NCI-H187 (cell line): ENCODE results near the gene ZNF813.
A peak's percentile ranks its signal among the peaks of the same experiment; 100 is the strongest.
"Not testable (repeated sequence)": the region's sequence is repeated elsewhere in the genome, so short reads cannot be mapped to it uniquely, and the experiment has no call there.

ENCODE experiments used
- DNase-seq, 2 experiments: peaks; one replicate each; lab custom pipeline; 2025; lab: John Stamatoyannopoulos, UW

ZNF813 gene

GRCh38 chr19:53467485-53468262 is at the start of gene ZNF813:
ZNF813 (plus strand) TSS chr19:53467733; CDS start chr19:53483823, 16,090 bp downstream.
- peak; percentile 57 to 81 for DNase-seq

DNA sequence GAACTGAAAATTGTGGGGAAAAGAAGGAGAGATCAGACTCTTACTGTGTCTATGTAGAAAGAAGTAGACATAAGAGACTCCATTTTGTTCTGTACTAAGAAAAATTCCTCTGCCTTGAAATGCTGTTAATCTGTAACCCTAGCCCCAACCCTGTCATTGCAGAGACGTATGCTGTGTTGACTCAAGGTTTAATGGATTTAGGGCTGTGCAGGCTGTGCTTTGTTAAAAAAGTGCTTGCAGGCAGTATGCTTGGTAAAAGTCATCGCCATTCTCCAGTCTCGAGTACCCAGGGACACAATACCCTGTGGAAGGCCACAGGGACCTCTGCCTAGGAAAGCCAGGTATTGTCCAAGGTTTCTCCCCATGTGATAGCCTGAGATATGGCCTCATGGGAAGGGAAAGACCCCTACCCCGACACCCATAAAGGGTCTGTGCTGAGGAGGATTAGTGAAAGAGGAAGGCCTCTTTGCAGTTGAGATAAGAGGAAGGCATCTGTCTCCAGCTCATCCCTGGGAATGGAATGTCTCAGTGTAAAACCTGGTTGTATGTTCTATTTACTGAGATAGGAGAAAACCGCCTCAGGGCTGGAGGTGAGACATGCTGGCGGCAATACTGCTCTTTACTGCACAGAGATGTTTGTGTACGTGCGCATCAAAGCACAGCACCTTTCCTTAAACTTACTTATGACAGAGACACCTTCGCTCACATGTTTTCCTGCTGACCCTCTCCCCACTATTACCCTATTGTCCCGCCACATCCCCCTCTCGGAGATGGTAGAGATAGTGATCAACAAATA is 46.8 kb upstream of the ZNF813 start:
- not testable (repeated sequence) for DNase-seq

GRCh38 chr19:53422551-53422950 is 45.0 kb upstream of the ZNF813 start:
- DNase-seq, result peak; percentile 62 to 66

DNA sequence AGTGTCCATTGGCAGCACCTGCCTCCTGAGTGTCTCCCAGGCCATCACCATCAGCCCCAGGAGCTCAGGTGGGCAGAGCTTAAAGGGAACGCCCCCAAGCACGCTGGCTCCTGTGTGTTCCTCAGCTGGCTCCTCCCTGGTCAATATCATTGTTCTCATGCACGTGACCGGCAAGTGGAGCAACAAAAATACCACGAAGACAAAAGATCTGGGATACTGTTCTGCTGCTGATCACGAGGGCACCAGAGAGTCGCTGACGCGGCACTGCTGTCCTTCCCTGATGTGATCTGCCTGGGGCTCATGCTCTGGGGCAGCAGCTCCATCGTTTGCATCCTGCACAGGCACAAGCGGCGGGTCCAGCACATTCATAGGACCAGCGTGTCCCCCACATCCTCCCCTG is 44.5 kb upstream of the ZNF813 start:
- peak; percentile 4 to 21 for DNase-seq

DNA sequence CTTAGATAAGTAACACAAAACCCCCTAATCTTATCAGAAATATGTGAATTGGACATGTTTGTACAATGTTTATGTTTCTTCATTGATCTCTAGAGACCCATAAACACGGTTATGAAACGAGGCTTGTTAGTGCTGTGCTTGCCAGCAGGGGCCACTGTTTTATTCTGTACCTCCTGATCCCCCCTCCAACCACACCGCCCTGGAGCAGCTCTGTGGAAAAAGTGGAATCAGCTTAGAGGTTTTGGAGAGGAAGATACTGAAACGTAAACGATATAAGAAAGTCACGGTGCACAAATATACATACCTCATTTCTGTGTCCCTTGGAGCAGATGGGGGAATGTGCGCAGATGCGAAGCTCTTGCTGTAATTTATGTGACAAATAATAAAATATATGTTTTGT is 43.9 kb upstream of the ZNF813 start:
- DNase-seq, result peak in 1 of 2 experiments; percentile 4

DNA sequence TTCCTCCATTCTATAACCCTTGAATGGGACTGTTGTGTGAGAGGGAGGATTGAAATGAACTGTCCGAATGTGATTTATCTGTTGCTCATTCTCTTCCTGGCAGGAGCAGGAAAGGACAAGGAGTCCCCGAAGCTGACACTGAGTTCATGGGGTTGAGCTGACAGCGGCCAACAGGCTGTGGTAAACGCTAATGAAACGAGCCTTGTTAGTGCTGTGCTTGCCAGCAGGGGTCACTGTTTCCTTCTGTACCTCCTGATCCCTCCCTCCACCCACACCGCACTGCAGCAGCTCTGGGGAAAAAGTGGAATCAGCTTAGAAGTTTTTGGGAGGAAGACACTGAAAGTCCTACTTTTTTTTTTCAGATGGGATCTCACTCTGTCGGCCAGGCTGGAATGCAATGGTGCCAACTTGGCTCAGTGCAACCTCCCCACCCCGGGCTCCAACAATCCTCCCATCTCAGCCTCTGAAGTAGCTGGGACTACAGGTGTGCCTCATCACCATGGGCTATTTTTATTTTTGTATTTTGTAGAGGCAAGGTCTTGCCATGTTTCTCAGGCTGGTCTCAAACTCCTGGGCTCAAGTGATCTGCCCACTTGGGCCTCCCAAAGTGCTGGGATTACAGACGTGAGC is 42.5 kb upstream of the ZNF813 start:
- DNase-seq, result peak; percentile 55 to 58

GRCh38 chr19:53431399-53432087 is 36.0 kb upstream of the ZNF813 start, which contains the start of gene ZNF761:
ZNF761 (plus strand) TSS chr19:53431984; CDS start chr19:53447269, 15,285 bp downstream.
- peak; percentile 94 to 97 for DNase-seq

- DNase-seq, result peak in 1 of 2 experiments; percentile 44
Observed at GRCh38 chr19:53432088-53432661, 35.4 kb upstream of the ZNF813 start.

- not testable (repeated sequence) for DNase-seq
Observed at GRCh38 chr19:53443809-53444208, 23.7 kb upstream of the ZNF813 start.

DNA sequence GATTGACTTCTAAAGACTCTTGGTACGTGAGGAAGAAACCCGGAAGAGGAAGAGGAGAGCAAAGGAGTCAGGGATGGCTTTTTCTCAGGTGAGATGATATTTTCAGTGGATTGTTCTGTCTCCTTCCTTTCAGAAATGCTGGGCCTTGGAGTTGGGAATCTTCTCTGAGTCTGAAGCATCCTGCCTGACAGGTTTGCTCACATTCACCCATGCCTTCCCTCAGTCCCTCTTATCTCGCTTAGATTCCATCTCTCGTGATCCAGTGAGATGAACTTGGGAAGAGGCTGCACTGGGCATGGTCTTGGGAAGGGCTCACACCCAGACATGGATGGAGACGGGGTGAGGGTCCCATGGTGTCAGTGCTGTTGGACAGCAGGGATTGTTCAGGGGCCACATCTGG is 20.3 kb upstream of the ZNF813 start:
- not testable (repeated sequence) for DNase-seq

DNA sequence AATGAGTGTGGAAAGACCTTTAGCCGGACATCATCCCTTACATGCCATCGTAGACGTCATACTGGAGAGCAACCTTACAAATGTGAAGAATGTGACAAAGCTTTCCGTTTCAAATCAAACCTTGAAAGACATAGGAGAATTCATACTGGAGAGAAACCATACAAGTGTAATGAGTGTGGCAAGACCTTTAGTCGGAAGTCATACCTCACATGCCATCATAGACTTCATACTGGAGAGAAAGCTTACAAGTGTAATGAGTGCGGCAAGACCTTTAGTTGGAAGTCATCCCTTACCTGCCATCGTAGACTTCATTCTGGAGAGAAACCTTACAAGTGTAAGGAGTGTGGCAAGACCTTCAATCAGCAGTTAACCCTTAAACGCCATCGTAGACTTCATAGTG is 11.7 kb upstream of the ZNF813 start:
- DNase-seq, result no peak

DNA sequence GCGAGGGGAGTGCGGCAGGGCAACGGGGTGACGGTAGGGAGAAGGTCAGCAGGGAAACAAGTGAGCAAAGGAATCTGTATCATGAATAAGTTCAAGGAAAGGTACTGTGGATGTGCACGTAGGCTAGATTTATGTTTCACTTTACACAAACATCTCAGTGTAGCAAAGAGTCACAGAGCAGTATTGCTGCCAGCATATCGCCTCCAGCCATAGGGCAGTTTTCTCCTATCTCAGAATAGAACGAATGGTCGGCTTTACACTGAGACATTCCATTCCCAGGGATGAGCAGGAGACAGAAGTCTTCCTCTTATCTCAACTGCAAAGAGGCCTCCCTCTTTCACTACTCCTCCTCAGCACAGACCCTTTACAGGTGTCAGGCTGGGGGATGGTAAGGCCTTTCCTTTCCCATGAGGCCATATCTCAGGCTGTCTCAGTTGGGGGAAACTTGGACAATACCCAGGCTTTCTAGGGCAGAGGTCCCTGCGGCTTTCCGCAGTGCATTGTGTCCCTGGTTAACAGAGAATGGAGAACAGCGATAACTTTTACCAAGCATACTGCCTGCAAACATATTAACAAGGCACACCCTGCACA is 7.3 kb upstream of the ZNF813 start:
- not testable (repeated sequence) for DNase-seq

DNA sequence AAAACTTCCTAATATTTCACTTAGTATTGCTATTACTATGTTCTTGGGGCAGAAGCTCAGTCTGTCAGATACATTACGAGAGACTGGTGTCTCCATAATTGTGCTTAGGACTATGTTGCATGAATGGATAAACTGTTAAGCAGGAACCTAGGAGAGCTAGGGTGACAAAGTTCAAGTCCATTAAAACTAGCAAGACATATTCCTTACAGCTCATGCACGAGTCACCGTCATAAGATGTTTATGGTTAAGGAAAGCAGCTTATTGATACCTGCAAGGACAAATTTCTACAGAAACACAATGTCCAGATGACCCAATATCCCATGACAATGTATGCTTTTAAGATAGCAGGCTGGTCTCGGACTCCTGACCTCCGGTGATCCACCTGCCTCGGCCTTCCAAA is 5.7 kb upstream of the ZNF813 start:
- DNase-seq, result no peak

DNA sequence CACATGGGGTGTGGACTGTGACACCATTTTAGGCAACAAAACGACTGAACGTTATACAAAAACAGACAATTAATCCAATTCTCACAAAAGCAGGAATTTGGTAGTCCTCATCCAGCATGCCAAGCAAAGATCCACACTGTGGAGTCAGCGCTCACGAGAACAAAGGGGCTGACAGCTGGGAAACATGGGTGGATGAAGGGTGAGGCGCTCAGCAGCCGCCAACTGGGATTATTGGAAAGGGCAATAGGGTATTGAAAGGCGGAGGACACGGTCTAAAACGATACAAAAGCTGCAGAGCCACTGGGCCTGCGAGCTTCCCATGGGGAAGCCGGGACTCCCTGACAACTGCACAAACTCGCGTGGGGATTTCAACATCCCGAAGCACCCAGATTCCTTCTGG is 4.7 kb upstream of the ZNF813 start:
- no peak for DNase-seq

DNA sequence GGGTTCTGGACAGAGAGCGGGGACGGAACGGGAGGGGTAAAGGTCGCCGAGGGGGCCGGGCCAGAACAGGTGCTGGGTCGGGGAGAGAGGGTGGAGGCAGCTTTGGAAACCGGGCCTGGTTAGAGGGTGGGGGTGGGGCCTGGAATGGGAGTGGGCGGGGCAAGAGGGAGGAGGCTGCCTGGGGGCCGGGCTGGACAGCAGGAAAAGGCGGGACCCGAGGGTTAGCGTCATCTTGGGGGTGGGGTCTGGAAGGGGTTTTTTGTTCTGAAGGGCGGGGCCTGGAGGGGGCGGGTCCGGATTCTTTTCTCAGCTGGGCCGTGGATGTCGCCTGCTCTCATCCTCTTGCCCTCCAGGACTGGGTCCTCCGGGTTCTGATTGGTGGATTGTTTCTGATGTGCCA is 4.3 kb upstream of the ZNF813 start:
- no peak for DNase-seq

DNA sequence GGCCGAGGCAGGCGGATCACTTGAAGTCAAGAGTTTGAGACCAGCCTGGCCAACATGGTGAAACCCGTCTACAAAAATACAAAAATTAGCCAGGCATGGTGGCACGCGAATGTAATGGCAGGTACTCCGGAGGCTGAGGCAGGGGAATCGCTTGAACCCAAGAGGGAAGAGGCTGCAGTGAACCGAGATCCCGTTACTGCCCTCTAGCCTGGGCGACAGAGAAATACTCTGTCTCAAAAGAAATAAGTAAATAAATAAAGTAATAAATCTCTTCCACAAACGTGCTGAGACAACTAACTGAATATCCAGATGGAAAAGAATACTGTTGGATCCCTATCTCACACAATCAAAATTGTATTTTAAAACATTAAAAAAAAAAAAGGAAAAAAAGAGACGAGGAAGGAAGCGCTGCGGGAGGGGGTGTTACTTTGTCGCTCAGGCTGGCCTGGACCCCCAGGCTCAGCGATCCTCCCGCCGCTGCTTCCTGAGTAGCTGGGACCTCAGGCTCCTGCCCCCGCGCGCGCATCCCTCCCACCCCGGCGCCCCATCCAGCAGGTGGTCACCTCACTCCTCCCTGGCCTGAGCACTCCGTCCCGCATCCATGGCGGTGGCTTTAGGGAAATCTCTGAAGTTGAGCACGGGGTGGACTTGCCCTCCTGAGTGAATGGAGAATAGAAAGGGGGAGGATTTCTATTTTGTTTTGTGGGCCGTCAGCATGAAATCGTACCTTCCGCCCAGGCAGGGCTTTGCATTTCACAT is 628 bp upstream of the ZNF813 start:
- no peak for DNase-seq

- not testable (repeated sequence) for DNase-seq
Observed at GRCh38 chr19:53468628-53469027, 1.1 kb downstream of the ZNF813 start.

DNA sequence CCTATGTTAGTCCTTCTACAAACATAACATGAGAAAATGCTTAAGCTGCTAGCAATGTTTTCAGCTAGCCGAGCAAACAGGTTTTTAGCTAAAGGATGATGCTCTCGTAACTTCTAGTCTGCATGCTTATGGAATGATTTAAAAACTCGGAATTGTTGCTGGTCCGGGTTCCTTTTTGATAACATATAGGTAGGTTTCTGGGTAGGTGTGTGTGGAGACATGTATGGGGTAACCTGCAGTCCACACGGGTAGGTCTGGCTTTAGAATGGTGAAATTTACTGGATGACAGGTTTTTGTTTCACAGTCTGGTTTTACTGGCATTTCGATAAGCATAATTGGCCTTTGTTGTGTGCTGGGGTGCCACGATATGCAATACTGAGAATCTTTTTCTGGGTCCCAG is 4.4 kb downstream of the ZNF813 start:
- no peak for DNase-seq

GRCh38 chr19:53474832-53475231 is 7.3 kb downstream of the ZNF813 start:
- DNase-seq, result not testable (repeated sequence)

DNA sequence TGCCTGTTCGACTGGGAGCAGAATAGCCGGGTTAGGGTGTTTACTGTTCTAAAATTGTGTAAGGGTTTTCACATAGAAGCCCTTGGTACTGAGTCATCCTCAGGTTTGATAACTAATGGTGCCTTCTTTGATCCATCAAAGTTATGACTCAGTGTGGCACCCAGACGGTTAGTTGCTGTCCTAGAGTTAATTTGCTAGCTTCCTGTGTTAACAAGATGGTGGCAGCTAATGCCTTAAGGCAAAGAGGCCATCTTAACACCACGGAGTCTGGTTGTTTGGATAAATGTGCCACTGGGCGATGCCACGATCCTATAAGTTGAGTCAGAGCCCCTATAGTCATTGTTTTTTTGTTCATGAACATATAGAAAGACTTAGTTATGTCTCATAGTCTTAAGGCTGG is 7.9 kb downstream of the ZNF813 start:
- not testable (repeated sequence) for DNase-seq
